GM12878 (cell line): ENCODE measurements around the gene C21orf58.

Source experiments
- CTCF ChIP-seq, 3 experiments: IDR thresholded peaks in 2 of 3; conservative IDR thresholded peaks in 1 of 3; 2 replicates each; pipeline ENCODE4 v1.5.1; 2011; ENCODE audit warnings: low read depth in 3 of 3, low read length in 3 of 3, mild to moderate bottlenecking in 3 of 3, control low read depth in 2 of 3, moderate library complexity in 2 of 3, inconsistent platforms in 1 of 3, mixed read lengths in 1 of 3; ENCODE audit not compliant: control insufficient read depth in 2 of 3, insufficient read depth in 1 of 3; ENCODE audit errors: extremely low read depth in 1 of 3
- ZBTB40 ChIP-seq: fragments of 450-650 bp; IDR thresholded peaks from 2 replicates; pipeline ENCODE4 v1.6.1; 2016; ENCODE audit warnings: mild to moderate bottlenecking, moderate library complexity, borderline replicate concordance
- TF ChIP-seq, protein P1 (sequence below): IDR thresholded peaks from 2 replicates; pipeline ENCODE4 v1.6.1; 2011; ENCODE audit warnings: borderline replicate concordance, low read depth, mild to moderate bottlenecking, moderate library complexity, low read length; ENCODE audit not compliant: insufficient read depth, poor library complexity, severe bottlenecking

DNA sequence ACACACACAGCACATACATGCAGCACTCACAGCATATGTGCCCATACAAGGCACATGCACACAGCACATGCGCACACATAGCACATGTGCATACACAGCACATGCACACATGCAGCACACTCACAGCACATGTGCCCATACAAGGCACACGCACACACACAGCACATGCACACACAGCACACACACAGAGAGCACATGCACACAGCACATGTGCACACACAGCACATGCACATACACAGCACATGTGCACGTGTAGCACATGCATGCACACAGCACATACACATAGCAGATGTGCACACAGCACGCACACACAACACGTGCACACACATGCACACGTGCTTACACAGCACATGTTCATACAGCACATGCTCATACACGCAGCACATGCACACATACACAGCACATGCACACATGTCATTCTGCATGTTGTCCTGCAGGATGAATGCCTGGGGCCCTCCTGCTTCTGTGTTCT is 48.4 kb upstream of the C21orf58 start:
- TF ChIP-seq, protein P1, sequence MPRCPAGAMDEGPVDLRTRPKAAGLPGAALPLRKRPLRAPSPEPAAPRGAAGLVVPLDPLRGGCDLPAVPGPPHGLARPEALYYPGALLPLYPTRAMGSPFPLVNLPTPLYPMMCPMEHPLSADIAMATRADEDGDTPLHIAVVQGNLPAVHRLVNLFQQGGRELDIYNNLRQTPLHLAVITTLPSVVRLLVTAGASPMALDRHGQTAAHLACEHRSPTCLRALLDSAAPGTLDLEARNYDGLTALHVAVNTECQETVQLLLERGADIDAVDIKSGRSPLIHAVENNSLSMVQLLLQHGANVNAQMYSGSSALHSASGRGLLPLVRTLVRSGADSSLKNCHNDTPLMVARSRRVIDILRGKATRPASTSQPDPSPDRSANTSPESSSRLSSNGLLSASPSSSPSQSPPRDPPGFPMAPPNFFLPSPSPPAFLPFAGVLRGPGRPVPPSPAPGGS, result peak; percentile 52
- TF ChIP-seq CTCF (IDR thresholded peaks at IDR 0.05 in 2 of 3, conservative IDR thresholded peaks at IDR 0.05 in 1 of 3; ENCODE audit: control insufficient read depth in 2 of 3, extremely low read depth in 1 of 3, insufficient read depth in 1 of 3, low read depth in 3 of 3, low read length in 3 of 3), result no peak
- TF ChIP-seq ZBTB40, result no peak
